HTR-8/SVneo (cell line): ENCODE results near the gene LIMS1.
"Not testable (repeated sequence)": the region's sequence is repeated elsewhere in the genome, so short reads cannot be mapped to it uniquely, and the experiment has no call there.

Experiments
- DNase-seq: peaks from one replicate; pipeline ENCODE4 v3.0.0; 2011; ENCODE audit warnings: low spot score, mixed read lengths; ENCODE audit not compliant: insufficient read length
- FAIRE-seq: peaks from 2 replicates; lab custom pipeline; 2011; peaks lifted over from hg19 to GRCh38; lab: Jason Lieb, UNC

Gene LIMS1

GRCh38 chr2:108690001-108690400 lies 155.7 kb downstream of the LIMS1 start:
- FAIRE-seq, DNase-seq: not testable (repeated sequence)

- FAIRE-seq (no peak), DNase-seq (no peak)
These were observed 157.2 kb downstream of the LIMS1 start for GRCh38 chr2:108691447-108691846.

GRCh38 chr2:108701208-108701607 lies 166.9 kb downstream of the LIMS1 start:
- FAIRE-seq, result no peak
- no peak for DNase-seq

GRCh38 chr2:108701806-108702205 lies 167.5 kb downstream of the LIMS1 start:
- FAIRE-seq (no peak), DNase-seq (no peak)

- FAIRE-seq (no peak), DNase-seq (no peak)
These were observed 170.6 kb downstream of the LIMS1 start for GRCh38 chr2:108704871-108705270.

- FAIRE-seq, result no peak
- DNase-seq, result no peak
These were observed 173.0 kb downstream of the LIMS1 start for GRCh38 chr2:108707300-108707699.

GRCh38 chr2:108716971-108717370 lies 182.7 kb downstream of the LIMS1 start:
- not testable (repeated sequence) for DNase-seq, FAIRE-seq

GRCh38 chr2:108719149-108720044 lies 185.1 kb downstream of the LIMS1 start, which contains the start of gene RANBP2:
RANBP2 (plus strand) TSS chr2:108719482; CDS start chr2:108719607, 125 bp downstream.
- DNase-seq, result peak; percentile 88
- peak; percentile 89 for FAIRE-seq

GRCh38 chr2:108726048-108726447 lies 191.8 kb downstream of the LIMS1 start:
- FAIRE-seq, DNase-seq: not testable (repeated sequence)

- FAIRE-seq, DNase-seq: not testable (repeated sequence)
These were observed 200.4 kb downstream of the LIMS1 start for GRCh38 chr2:108734656-108735055.
